HG02884 (cell line): ENCODE results near the gene CFAP74.

Experiments
- ATAC-seq: cut with Tn5 transposase; IDR thresholded peaks from one replicate; pipeline ENCODE4 v1.9.1; 2021; ENCODE audit warnings: mild to moderate bottlenecking, moderate library complexity; ENCODE audit not compliant: unreplicated experiment

The CFAP74 gene

GRCh38 chr1:2022063-2022770, 18.6 kb upstream of the CFAP74 start:
- ATAC-seq, result no peak

GRCh38 chr1:2021550-2021949, 18.0 kb upstream of the CFAP74 start:
- no peak for ATAC-seq

GRCh38 chr1:2020310-2020655, 16.7 kb upstream of the CFAP74 start:
- no peak for ATAC-seq

DNA sequence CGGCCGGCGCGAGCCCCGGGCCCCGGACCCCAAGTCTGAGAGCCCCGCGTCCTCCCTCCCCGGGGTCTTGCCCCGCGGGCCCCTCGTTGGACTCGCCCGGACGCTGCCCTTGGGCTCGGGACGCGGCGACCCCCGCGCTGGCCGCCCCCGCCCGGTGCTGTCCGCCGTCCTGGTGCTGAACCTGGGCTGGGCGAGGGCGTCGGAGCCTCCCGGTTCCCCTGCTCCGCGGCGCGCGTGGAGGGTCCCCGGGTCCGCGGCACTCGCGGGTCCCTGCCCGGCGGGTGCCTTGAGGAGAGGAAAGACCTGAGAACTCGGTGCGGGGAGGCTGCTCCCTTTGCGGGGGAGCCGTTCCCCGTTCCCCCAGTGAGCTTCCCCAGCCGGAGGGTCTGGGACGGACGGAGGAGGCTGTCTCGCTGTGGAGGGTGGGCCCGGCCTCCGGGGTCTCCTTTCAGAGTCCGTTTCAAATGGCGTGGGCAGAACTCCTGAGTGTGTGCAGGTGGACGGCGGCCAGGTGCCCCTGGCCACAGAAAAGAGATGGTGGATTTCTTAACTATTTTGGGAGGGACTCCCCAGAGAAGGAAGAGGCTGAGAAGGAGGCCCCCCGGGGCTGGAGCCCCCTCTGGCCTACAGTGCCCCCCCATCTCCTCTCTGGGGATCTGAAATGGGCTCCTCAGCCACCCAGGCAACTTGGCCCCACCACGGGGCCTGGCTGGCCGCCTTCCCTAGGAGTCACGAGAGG, 16.2 kb upstream of the CFAP74 start:
- no peak for ATAC-seq

DNA sequence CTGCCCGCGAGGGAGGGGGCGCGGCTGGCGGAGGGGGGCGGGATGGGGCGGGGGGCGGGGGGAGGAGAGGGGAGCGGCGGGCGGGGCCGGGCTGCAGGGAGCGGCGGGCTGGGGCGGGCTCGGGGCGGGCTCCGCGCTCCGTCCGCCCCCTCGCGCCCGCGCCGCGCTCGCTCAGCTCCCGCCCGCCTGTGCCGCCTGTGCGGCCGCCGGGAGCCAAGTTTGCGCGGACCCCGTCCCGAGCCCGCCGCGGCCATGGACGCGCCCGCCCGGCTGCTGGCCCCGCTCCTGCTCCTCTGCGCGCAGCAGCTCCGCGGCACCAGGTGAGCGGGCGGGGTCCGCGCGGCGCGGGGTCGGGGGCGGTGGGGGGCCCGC, 15.6 kb upstream of the CFAP74 start, which contains the start of gene GABRD:
Gene GABRD, plus strand, starts transcription at position 174 of the 372 bp plus-strand sequence. Its CDS starts 79 bp downstream, at position 253.
- no peak for ATAC-seq

DNA sequence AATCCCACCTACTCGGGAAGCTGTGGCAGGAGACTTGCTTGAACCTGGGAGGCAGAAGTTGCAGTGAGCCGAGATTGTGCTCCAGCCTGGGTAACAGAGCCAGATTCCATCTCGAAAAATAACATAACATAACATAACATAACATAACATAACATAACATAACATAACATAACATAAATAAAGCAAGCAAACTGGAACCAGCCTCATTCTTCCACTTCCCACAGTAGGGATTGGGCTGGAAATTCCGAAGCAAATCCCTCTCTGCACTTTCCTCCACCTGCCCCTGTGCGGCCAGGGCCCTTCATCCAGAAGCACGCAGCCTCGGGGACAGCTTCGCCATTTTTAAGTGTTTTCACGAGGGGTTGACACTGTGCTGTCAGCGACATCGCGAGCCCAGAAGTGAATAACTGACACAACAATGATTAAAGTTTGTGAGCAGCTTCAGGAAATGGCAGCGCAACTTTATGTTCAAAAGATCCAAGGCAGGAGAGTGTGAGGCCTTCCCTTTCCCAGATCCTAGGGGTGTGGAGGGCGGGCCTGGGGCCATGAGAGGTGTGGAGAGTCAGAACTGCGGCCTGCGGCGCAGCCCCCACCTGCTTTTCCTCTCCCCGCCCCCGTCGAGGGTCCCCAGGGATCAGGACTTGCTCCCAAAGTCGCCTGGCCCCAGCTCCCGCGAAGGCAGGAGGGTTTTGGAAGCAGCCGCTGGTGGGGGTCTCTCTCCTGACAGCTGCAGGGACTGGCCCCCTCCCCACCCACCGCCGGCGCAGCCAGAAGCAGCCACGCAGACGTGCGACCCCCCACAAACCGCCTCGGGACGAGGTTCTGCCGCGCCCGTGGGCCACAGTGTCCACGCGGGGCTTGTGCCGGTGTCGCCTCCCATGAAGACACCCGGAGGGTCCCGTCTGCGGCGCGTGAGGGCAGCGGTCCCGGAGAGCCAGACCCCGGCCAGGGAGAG, 14.9 kb upstream of the CFAP74 start:
- ATAC-seq, result no peak

DNA sequence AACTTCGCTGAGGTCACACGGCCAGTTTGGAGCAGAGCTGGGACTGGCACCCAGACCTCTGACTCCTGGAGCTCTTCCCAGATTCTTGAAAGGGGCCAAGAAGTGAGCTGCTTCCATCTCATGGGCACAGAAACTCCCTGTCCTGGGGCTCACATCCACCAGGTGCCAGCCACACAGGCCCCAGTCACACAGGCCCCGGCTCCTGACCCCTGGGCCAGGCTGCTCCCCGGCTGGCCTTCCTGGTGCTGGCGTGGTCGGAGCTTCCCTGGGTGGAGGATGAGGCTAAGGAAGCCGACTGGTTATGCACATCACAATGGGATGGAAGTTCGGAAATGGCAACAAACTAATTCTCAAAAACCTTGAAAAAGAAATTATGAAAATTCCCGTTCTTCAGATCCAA, 12.5 kb upstream of the CFAP74 start:
- ATAC-seq, result no peak

GRCh38 chr1:2014741-2015735, 11.5 kb upstream of the CFAP74 start:
- no peak for ATAC-seq

DNA sequence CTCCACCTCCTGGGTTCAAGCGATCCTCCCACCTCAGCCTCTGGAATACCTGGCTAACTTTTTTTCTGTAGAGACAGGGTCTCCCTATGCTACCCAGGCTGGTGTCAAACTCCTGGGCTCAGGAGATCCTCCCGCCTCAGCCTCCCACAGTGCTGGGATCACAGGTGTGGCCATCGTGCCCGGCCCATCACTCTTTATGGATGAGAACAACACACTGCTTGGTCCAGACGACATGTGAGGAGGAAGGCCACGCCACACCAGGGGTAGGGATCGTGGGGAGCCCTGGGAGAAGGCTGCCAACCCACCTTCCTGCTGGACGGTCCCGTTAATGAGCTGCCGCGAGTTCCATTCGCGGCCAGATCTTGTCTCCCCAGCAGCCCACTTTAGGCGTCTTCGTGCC, 10.6 kb upstream of the CFAP74 start:
- no peak for ATAC-seq

- no peak for ATAC-seq
Measured at GRCh38 chr1:2009101-2010053, 5.8 kb upstream of the CFAP74 start.

GRCh38 chr1:2004856-2005255, 1.3 kb upstream of the CFAP74 start:
- no peak for ATAC-seq

GRCh38 chr1:2001773-2002411, 1.7 kb downstream of the CFAP74 start:
- no peak for ATAC-seq

DNA sequence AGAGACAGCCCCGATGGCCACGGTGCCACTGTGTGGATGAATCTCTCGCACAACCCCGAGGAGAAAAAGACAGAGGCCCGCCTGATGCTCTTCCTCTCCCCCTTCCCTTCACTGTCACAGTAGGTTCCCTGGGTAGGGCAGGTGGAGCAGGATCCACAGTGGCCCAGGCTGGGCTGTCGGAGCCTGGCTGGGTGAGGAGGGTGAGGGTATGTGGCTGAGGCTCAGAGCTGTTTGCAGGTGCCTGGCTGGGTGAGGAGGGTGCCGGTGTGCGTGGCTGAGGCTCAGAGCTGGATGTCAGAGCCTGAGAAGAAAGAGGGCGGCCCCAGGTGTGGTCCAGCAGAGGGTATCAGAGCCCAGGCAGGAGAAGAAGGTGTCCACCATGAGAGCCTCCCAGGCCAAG, 2.7 kb downstream of the CFAP74 start:
- no peak for ATAC-seq

DNA sequence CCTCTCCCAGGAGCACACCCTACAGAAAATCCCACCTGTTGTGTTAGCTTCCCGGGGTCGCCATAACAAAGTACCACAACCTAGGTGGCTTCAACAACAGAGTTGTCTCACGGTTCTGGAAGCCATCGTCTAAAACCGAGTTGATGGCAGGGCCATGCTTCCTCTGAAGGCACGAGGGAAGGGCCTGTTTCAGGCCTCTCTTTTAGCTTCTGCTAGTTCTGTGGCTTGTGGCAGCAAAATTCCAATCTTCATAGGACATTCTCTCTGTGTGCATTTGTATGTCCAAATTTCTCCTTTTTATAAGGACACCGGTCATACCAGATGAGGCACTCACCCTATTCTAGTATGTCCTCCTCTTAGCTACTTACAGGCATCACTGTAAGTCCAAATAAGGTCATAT, 3.2 kb downstream of the CFAP74 start:
- no peak for ATAC-seq

DNA sequence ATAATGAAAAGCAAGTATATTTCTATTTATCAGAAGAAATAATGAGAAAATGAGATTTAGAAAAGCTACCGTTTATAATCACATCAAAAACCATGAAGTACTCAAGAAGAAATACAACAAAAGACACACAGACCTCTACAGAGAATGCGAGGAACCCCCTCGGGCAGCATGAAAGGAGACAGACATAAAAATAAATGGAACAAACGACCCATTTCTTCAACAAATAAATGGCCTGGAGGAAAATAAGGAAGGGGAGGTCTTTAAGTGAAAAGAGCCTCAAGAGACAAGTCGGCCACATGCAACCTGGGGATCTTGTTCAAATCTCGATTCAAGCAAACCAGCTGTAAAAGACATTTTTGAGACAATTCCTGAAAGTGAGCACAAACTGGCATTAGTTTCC, 6.0 kb downstream of the CFAP74 start:
- no peak for ATAC-seq

DNA sequence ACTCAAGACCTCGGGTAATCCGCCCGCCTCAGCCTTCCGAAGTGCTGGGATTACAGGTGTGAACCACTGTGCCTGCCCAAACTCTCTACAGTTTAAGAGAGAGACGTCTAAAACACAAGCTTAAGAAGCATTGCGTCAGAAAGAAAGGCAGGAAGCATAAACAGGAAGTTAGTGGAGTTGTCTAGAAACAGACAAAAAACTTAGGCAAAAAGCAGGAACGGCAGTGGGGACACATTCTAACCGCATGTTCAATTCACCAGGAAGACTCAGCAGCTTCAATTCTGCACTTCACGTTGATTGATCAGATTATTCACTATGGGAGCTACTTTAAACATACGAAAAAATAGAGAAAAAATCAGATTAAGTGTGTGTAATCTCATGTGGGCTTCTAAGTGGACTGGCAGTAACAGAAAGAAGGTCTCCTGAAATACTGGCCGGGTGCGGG, 7.4 kb downstream of the CFAP74 start:
- ATAC-seq, result no peak

DNA sequence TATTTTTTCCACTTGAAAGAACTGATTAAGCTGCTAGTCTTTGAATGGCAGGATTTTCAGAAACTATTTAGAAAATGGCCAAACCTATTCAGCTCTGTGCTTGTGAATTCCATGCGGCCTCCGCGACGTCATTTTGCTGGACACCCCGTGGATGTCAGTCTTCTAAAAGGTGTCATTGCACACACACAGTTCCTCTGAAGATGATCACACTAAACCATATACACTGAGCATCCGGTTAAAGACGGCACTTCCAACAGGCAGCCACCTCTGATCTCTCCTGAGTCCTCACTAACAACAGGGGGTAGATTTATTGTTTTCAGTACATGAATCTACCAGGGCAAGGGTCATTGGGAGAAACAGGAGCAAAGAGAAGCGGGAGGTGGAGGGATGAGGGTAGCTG, 9.1 kb downstream of the CFAP74 start:
- no peak for ATAC-seq

GRCh38 chr1:1990222-1990621, 13.4 kb downstream of the CFAP74 start:
- no peak for ATAC-seq

DNA sequence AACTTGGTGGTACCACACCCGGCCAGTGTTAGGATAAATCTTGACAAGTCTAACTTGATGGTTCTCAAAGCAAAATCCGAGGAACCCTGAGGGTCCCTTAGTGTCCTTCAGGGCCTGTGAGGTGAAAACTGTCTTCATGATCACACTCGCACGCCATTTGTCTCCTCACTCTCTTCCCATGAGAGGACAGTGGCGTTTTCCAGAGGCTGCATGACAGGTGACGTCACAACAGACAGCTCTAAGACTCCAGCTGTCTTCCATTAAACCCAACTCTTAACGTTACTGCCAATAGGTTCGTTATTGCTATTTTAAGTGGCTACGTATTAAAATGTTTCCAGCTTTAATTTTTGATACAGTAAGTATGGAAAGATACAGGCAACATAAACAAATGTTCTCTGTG, 13.8 kb downstream of the CFAP74 start:
- no peak for ATAC-seq
